Amniotic epithelial cell (primary cell): ENCODE results near the gene ATXN2.
"Not testable (repeated sequence)": the region's sequence is repeated elsewhere in the genome, so short reads cannot be mapped to it uniquely, and the experiment has no call there.

Source experiments
- DNase-seq: peaks from one replicate; pipeline ENCODE4 v3.0.0-alpha.2; 2010; ENCODE audit warnings: low read depth

Gene ATXN2

DNA sequence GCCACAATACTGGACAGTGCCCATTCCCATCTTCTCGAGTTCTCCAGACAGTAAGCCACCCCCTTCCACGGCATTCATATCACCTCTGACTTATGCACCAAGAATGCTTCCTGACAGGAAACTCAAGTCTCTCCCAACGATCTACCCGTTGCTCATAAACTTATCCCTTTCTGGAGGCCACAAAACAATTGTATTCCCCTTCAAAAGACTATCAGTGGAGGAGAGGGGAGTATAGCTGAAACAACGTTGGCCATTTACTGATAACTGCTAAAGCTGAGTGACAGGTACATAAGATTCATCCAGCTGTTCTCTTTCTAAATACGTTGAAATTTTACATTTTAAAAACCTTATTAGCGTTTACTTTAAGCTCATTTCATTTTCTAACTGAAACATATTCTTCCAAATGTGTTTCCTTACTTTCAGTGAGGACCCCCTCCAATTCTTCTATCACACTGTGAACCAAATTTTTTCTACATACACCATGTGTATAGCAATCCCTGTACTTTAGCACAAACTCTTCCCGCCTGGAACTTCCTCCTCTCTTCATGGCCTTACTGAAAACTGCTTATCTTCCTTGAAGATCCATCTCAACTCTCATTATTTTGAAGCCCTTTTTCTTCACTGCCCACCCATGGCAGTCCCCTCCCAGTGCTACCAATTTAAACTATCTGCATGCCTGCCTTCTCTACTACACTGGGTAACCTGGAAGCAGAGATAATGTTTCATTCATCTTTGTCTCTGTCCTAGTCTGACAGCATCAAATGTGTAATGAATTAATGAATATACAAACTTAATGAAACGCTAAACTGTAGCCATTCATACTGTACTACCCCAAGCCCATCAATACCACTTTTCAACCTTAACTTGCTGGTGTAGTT is 28.8 kb downstream of the ATXN2 start:
- peak; percentile 90 for DNase-seq

DNA sequence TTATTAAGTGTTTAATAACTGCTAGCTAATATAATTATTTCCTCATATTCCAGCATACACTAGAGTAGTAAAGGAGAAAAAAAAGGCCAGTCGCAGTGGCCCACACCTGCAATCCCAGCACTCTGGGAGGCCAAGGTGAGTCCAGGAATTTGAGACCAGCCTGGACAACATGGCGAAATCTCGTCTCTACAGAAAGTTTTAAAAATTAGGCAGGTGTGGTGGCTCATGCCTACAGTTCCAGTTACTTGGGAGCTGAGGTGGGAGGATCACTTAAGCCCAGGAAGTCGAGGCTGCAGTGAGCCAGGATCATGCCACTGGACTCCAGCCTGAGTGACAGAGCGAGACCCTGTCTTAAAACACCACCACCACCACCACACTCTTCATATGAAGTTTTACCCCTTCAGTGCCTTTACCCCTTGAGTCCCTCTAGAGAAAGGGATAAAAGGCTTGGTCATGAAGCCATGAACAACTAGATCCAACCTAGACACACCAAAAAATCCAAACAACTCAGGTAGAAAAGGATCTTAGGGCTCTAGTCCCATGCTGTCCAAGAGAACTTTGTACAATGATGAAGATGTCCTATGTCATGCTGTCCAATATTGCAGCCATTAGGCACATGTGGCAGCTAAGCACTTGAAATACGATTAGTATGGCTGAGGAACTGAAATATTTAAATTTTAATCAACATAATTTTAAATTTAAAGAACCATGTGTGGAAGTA is 29.6 kb downstream of the ATXN2 start:
- DNase-seq = no peak

DNA sequence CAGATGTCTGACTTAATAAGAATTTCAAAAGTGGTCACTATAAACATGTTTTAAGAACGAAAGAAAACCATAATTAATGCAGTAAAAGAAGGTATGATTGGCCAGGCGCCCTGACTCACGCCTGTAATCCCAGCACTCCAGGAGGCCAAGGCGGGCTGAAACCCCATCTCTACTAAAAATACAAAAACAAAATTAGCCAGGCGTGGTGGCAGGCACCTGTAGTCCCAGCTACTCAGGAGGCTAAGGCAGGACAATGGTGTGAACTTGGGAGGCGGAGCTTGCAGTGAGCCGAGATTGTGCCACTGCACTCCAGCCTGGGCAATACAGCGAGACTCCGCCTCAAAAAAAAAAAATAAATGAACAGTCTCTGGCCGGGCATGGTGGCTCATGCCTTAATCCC is 38.3 kb downstream of the ATXN2 start:
- not testable (repeated sequence) for DNase-seq

DNA sequence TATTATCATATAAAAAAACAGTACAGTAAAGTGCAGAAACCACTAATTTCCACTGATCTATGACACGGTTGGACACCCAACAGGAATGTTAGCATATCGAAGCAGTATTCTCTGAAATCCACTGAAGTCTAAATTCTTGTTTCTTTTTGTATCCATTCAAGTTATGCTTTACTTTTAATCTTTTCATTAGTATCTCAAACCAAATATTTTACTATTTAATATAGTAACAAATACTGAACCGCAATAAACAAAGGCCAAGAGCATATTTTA is 41.1 kb downstream of the ATXN2 start:
- no peak for DNase-seq

DNA sequence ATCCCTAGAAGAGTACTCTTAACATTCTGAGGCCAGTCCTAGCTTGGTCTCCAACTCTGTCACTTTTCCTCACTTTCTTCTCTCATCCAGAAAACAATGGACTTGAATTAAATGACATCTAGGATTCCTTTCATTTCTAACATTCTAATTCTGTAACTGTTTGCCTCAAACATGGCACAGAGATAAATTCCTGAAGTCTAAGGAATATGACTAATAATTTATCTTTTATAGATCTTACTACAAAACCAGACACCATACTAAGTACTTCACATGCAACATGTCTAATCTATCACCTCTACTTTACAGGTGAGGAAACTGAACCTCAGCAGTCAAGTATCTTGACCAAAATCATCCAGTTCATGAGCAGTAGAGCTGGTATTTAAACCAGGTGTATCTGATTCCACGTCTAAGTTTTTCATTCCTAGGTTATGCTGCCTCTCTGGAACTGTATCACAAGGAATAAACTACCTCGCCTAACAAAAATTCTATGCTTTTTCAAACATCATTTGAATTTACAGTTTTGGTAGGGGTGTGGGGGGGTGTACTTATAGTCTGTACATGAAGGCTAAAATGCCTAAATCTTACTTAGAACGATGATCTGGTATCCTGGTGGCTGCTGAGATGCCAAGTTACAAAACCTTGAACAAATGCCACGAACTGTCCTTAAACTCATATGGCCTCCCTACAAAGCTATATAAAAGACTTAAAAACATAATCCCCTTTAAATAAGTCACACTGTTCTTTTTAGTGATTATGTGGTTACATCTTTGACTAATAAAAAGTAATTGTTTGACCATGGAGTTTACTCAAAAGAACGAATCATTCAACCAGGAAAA is 41.6 kb downstream of the ATXN2 start:
- peak; percentile 37 for DNase-seq

DNA sequence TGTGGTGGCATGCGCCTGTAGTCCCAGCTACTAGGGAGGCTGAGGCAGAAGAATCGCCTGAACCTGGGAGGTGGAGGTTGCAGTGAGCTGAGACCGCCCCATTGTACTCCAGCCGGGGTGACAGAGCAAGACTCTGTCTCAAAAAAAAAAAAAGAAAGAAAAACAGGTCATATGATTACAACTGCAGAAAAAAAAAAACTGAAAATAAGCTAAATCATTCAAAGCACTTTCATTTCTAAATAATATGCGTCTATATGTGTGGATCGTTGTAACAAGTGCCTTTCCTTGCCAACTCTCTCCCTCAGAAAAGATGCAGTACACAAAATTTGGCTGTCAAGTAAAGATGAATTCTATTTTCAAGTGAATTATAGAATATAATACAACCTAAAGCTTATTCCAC is 42.4 kb downstream of the ATXN2 start:
- no peak for DNase-seq

DNA sequence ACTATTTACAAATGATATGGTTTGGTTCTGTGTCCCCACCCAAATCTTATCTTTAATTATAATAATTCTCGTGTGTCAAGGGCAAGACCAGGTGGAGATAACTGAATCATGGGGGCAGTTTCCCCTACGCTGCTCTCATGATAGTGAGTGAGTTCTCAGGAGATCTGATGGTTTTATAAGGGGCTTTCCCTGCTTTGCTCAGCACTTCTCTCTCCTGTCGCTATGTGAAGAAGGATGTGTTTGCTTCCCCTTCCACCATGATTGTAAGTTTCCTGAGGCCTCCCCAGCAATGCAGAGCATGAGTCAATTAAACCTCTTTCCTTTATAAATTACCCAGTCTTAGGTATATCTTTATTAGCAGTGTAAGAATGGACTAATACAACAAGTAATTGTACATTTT is 43.8 kb downstream of the ATXN2 start:
- DNase-seq = not testable (repeated sequence)

DNA sequence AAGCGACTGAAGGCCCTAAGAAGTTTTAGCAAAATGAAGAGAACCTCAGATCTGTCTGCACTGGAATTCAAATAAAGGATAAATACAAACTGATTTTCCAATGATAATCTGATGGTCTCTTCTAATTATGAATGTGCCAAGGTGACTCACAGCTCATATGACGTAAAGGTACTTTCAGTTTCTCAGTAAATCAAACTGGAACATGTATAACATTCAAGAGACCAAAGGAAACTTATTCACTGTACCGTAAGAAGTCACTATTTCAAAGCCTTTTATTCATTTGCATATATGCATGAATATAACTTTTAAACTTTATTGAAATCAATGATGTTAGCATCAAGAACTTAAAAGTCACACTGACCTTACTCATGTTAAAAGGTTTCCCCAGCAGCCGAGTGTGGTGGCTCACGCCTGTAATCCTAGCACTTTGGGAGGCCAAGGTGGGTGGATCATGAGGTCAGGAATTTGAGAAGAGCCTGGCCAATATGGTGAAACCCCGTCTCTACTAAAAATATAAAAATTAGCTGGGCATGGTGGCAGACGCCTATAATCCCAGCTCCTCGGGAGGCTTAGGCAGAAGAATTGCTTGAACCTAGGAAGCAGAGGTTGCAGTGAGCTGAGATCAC is 52.2 kb downstream of the ATXN2 start:
- DNase-seq = peak; percentile 44

DNA sequence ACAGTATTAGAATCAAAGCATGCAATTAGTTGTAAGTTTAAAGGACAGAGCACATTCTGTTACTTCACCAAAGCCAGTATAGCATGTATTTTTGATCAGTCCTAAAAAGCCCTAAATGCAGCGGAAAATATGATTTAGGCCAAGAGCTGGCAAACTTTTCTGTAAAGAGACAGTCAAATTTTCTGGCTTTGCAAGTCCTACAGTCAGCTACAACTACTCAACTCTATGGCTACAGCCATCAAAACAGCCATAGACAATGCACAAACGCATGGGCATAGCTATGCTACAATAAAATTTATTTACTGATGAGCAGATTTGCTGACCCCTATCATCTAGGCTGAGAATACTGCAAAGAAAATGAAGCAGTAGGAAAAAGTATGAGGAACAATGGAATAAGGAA is 52.9 kb downstream of the ATXN2 start:
- no peak for DNase-seq

DNA sequence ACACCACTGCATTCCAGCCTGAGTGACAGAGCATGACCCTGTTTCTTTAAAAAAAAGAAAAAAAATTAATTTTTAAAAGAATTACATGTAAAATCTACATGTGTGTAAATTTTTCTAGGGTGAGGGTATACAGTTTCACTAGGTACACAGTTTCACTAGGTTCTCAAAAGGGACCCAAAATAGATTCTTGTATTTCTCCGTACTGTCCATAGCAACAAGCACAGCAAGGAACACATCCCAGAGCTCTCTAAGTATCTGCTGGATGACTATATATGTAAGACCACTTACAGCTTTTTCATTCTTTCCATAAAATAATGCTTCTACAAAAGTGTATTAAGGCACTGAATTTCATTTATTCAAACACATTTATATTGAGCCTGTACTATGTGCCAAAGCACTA is 55.1 kb downstream of the ATXN2 start:
- DNase-seq = no peak

DNA sequence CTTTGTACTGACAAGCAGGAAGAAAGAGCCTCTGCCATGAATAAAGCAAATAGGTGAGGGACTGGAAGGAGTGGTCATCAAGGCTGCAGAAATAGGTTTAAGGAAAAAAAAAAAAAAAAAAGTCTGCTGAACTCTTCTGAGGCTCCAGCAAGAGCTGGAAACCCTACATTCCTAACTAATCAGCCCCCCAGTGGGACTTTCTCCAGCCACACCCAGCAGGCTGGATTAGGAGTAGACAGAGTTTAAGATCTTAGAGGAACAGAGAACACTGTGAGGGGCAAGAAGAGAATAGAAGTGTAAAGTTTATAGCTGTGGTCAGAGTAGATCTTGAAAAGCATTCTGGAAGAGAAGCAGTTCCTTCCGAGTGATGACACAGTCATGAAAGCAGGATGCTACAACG is 66.4 kb downstream of the ATXN2 start:
- no peak for DNase-seq

DNA sequence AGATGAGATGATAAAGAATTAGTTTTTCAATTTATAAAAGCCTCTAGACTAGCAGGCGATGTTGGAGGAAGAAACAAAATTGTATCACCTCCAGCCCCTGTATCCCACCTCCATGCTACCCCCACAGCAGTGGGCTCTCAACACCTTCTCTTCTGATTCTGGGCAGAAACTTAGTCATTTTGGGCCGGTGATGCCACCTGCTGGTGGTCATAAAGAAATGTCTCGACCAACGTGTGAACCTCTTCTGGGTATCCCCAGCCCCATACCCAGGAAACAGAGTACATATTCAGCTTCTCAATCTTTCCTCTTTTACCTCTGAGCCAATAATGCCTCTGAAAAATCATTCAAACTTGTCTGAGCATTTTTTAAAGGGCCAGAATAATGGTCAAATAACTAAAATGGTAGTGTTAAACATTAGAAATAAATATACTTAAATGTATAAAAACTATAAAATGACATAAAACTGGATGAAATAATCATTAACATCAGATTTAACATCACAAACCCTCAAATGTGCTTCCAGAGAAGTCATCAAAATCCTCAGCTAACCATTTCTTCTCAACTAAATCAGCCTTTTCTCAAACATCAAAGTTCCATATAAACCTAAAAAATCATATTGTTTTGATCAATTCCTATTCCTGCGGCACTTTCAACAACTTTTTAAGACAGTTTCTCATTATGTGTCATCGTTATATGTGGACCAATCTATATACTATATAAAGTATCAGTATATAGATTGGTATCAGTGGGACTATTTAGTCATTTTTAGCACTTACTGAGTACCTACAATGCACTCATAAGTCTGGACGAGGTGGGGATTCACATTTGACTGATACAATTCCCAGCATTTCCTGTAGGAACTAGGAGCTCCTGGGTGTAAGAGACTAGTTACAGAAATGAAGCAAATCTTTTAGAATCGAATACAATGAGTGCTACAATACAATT is 69.4 kb downstream of the ATXN2 start:
- DNase-seq = peak; percentile 53

DNA sequence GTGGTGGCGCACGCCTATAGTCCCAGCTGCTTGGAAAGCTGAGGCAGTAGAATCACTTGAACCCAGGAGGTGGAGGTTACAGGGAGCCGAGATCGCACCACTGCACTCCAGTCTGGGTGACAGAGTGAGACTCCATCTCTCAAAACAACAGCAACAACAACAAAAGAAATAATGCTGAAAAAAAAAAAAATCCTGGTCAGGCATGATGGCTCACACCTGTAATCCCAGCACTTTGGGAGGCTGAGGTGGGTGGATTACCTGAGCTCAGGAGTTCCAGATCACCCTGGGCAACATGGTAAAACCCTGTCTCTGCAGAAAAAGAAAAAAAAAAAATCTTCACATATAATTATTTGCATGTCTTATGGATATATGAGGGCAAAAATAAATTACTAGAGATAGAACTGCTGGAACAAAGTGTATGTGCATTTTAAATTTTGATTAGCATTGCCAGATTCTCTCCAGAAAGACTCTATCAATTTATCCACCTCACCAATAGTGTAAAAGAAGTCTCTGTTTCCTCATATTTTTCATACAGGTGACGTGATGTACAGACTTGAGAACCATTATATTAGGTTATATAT is 75.4 kb downstream of the ATXN2 start:
- DNase-seq = no peak

DNA sequence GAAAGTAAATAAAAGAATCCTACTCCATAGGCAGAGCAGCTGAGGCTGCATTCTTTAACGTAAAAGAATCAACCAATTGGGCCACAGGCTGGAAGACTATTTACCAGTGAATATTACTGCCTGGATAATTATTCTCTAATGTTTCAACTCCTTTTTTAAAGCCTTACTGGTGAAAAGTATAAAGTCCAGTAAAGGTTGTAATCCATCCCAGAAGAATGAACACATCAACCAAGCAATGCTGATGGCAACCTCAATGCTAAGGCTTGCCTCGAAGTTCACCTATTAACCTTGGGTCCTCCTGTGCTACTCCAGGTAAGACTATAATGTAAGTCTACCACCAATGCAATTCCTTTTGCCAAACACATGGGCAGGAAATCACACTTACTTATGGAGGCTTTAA is 77.3 kb downstream of the ATXN2 start:
- DNase-seq = no peak

DNA sequence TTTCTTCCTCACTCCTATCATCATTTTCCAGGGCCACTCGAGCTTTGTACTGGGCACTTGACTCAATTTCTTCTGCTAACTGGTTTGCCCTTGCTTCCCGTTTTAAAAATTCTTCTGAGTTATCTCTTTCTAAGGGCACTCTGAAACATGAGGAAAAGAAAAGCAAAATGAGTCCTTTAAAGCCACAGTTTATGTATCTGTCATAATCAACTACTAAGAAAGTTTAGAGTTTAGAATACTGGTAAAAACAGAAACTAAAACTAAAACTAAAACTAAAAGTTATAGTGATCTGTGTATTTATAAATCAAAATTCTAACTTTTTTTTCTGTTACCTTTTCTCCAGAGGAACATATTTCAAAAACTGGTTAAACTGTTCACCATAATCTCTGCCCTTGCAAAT is 79.2 kb downstream of the ATXN2 start:
- no peak for DNase-seq

DNA sequence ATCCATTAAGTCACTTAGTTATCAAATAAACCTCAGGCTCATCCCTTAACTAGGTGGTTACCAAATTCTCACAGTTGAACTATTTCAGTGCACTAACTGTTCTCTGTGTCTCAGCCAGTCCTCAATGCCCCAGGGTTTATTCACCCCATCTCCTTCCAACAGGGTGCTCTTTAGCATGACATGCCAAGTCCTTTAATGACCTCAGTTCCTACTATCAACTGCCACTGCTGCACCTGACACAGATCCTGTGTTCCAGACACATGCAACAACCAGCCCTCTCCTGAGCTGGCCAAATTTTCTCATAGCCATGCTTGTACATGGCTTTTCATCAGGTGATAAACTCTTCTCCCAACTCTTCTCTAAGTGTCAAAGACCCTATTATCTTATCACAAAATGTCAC is 80.0 kb downstream of the ATXN2 start:
- DNase-seq = no peak

DNA sequence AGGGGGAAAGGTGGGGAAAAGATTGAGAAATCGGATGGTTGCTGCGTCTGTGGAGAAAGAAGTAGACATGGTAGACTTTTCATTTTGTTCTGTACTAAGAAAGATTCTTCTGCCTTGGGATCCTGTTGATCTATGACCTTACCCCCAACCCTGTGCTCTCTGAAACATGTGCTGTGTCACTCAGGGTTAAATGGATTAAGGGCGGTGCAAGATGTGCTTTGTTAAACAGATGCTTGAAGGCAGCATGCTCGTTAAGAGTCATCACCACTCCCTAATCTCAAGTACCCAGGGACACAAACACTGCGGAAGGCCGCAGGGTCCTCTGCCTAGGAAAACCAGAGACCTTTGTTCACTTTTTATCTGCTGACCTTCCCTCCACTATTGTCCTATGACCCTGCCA is 91.4 kb downstream of the ATXN2 start:
- DNase-seq = not testable (repeated sequence)

DNA sequence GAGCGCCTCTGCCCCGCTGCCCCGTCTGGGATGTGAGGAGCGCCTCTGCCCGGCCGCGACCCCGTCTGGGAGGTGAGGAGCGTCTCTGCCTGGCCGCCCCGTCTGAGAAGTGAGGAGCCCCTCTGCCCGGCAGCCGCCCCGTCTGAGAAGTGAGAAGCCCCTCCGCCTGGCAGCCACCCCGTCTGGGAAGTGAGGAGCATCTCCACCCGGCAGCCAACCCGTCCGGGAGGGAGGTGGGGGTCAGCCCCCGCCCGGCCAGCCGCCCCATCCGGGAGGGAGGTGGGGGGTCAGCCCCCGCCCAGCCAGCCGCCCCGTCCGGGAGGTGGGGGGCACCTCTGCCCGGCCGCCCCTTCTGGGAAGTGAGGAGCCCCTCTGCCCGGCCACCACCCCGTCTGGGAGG is 91.9 kb downstream of the ATXN2 start:
- not testable (repeated sequence) for DNase-seq

DNA sequence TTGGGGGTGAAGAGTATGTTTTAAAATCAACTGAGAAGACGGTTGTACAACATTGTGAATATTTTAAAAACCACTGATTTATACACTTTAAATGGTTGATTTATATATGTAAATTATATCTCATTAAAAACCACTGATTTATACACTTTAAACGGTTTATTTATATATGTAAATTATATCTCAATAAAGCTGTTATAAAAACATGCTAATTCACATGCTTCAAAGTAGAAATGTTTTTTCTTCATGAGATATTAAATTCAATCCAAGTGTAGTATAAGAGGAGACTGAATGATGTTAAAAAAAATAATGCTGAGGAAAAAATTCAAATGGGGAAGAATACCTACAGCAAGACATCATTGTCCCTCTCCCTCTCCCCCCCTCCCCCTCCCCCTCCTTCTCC is 92.9 kb downstream of the ATXN2 start:
- DNase-seq = no peak

DNA sequence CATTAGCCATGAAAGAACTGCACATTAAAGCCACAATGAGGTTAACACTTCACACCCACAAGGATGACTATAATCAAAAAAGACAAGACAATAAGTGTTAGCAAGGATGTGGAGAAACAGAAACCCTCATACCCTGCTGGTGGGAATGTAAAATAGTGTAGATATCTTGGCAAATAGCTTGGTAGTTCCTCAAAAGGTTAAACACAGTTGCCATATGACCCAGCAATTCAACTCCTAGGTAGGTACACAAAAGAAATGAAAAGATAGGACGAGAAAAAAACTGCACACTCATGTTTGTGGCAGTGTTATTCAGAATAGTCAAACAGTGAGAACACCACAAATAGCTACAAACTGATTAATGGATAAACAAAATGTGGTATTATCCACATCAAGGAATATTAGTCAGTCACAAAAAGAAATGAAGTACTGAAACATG is 93.5 kb downstream of the ATXN2 start:
- DNase-seq = peak; percentile 27

DNA sequence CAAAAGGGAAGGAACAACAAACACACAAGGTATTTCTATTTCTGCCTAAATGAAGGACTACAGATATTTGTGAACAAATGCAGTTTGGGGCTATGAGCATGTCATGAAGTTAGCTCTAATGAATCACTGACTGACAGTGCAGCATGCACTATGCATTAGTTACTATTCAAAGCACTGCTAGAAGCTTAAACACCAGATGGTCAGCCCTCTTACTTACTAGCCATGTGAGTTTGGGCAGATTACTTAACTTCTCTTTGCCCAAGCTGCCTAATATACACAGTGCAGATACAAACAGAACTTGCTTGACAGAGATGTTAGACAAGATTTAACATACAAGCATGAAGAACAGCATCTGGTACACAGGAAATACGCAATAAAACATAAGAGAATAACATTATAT is 96.0 kb downstream of the ATXN2 start:
- DNase-seq = peak; percentile 15
